Measurements from ENCODE around the gene PITPNM2. TPM values are rescaled to one million over a fixed set of nuclear protein-coding genes. Genes with fewer than 3 reads are reported as not detected.

PITPNM2 gene
- total RNA-seq, 1 donor, result 11.8 TPM

DNA sequence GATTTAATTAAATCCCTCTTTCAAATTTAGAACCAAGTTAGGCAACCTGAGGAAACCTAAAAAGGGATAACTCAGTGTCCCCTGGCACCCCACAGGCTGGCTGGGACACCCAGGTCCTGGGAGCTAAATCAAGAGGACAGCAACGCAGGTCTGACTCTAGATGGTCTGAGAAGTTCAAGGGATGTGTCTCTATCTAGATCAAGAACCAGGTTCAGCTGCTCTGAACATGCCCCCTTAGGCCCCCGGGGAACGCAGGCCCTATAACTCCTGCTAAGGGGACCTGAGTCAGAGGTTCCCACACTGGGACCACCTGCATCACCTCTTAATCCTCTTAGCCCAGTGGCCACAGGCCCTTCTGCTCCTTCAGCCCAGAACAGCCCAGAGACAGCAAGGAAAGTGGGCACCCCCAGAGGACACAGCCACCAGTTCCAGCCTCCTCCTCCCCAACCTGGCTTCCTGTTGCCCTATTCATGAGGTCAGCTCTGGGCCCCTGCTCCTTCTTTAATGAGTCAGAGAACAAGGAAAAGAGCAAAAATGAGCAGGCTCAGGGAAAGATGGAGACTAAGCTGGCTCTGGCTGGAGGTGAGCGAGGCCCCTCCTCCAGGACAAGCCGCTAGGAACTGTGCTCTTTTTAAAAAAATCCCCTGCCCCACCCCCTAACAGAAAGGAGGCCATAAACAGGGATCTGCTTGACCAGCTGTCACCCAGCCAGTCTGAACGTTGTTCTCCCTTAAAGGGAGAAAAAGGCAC, 10.8 kb downstream of the PITPNM2 start:
- Histone ChIP-seq H3K4me1 (ENCODE audit: insufficient read depth, low read length) (peaks cover 20% of the 10 kb centered on the region), H3K27me3 (ENCODE audit: insufficient read depth, low read length) (no peaks in the 10 kb centered on the region), H3K9me3 (ENCODE audit: low read depth, low read length) (no peaks in the 10 kb centered on the region), H3K4me3 (ENCODE audit: low read length) (no peak overlapping the region)

DNA sequence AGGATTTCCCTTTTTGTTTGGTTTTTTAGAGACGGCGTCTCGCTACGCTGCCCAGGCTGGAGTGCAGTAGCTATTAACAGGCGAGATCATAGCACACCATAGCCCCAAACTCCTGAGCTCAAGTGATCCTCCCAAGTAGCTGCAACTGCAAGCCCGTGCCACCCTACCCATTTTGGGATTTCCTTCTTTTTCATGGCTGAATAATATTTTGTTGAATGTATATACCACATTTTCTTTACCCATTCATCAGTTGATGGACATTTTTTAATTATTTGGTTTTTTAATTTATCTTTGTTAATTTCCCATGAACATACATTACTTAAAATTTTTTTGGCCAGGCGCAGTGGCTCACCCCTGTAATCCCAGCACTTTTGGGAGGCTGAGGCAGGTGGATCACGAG, 15.2 kb downstream of the PITPNM2 start:
- Histone ChIP-seq H3K27me3 (ENCODE audit: insufficient read depth, low read length) (no peaks in the 10 kb centered on the region), H3K4me1 (ENCODE audit: insufficient read depth, low read length) (peaks cover 24% of the 10 kb centered on the region), H3K9me3 (ENCODE audit: low read depth, low read length) (no peaks in the 10 kb centered on the region), H3K4me3 (ENCODE audit: low read length) (no peak overlapping the region)

DNA sequence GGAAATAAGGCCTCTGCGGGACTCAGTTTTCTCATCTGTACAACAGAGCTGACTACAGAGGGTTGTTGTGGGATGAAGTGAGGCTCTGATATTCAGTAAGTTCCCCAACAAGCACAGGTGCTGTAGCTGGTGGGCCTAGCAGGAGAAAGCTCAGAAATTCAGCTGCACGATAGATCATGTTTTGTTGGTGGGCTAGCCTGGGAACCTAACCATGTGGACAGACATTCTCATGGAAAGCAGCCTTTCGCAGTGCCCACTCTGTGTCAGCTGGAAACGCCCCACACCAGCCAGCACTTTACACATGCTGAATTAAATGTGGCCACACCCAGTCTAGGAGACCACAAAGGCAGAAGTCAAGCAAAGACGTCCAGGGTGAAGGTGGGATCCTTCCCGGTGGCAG, 16.1 kb downstream of the PITPNM2 start:
- H3K4me1 ChIP-seq (ENCODE audit: insufficient read depth, low read length), result peaks cover 17% of the 10 kb centered on the region
- H3K4me3 ChIP-seq (ENCODE audit: low read length), result no peak overlapping the region
- no peaks in the 10 kb centered on the region for H3K27me3 ChIP-seq (ENCODE audit: insufficient read depth, low read length)
- no peaks in the 10 kb centered on the region for H3K9me3 ChIP-seq (ENCODE audit: low read depth, low read length)

DNA sequence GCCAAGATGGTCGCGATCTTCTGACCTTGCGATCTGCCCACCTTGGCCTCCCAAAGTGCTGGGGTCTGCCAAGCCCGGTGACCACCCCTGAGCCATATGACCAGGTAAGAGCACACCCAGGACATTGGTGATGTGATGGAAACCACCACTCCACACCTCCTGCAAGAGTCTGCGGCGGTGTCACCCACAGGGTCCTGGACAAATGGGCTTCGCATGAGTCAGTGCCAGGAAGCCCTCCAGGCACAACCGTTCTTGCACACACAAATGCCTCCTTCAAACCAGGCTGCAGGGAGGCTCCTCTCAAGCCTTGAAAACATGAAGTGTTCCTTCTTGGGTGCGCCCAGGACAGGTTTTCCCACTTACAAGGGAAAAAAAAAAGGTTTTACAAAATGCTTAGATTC, 16.6 kb downstream of the PITPNM2 start:
- Histone ChIP-seq H3K4me1 (ENCODE audit: insufficient read depth, low read length) (peaks cover 17% of the 10 kb centered on the region), H3K27me3 (ENCODE audit: insufficient read depth, low read length) (no peaks in the 10 kb centered on the region), H3K4me3 (ENCODE audit: low read length) (no peak overlapping the region), H3K9me3 (ENCODE audit: low read depth, low read length) (no peaks in the 10 kb centered on the region)

DNA sequence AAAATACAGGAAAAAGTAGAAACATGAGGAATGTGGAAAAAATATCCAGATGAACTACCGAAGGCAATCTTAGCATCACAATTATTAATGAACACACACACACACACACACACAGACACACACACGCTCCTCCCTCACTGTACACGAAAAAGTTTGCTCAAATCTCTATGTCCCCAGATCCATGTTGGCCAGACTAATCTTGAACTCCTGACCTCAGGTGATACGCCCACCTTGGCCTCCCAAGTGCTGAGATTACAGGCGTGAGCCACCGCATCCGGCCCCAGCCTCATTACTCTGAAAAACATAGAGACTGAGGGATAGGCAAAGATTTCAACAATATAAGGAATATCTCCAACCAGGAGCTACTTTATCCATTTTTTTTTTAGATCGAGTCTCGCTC, 17.2 kb downstream of the PITPNM2 start:
- Histone ChIP-seq H3K4me3 (ENCODE audit: low read length) (no peak overlapping the region), H3K4me1 (ENCODE audit: insufficient read depth, low read length) (peaks cover 17% of the 10 kb centered on the region), H3K27me3 (ENCODE audit: insufficient read depth, low read length) (no peaks in the 10 kb centered on the region), H3K9me3 (ENCODE audit: low read depth, low read length) (no peaks in the 10 kb centered on the region)

DNA sequence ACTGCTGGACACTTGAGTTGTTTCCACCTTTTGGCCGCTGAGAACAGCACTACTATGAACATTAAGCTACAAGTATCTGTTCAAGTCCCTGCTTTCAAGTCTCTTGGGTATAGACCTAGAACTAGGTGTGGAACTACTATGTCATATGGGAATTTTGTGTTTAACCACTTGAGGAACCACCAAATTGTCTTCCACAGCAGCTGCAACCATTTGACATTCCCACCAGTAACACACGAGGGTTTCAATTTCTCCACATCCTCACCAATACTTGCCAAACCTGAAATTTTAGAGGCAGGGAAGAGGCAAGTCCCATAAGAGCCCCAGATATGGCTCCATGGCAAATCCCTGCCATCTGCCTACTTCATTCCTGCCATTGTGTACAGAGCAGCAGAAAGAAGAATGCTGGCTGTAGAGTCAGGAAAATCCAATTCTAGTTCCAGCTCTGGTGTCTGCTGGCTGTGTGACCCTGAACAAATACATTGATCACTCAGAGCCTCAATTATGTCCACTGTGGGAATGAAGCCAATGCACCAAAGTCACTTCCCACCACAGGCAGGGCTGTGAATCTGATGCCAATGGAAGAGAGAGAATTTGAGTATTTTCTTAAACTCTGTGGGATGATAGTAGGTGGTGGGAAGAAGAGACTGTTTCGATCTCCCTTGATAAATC, 17.8 kb downstream of the PITPNM2 start:
- Histone ChIP-seq H3K27me3 (ENCODE audit: insufficient read depth, low read length) (no peaks in the 10 kb centered on the region), H3K9me3 (ENCODE audit: low read depth, low read length) (no peaks in the 10 kb centered on the region), H3K4me3 (ENCODE audit: low read length) (no peak overlapping the region), H3K4me1 (ENCODE audit: insufficient read depth, low read length) (peaks cover 17% of the 10 kb centered on the region)

DNA sequence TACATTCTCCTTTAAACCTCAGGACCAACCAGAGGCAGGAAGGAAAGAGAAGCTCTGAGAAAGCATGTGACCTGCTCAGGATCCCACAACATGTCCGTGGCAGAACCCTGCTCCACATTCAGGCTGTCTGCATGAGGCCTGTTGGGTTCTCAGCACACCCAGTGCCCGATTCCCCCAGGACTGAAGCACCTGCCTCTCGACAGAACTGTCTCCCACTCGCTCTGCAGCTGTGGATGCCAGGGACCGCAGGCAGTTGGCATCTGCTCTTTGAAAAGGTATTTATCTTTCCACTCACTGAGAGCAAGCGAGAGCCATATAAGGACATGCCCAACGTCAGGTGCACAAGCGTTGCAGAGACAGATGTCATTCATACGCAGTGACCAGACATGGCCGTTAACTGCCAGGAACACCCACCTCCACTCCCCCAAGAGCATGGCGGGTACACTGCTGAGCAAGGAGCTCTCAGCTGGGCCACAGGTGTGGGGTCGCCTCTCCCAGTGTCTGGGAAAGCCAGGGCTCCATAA, 18.9 kb downstream of the PITPNM2 start:
- no peak overlapping the region for H3K4me3 ChIP-seq (ENCODE audit: low read length)
- H3K27me3 ChIP-seq (ENCODE audit: insufficient read depth, low read length), result no peaks in the 10 kb centered on the region
- H3K9me3 ChIP-seq (ENCODE audit: low read depth, low read length), result no peaks in the 10 kb centered on the region
- H3K4me1 ChIP-seq (ENCODE audit: insufficient read depth, low read length), result peaks cover 19% of the 10 kb centered on the region

DNA sequence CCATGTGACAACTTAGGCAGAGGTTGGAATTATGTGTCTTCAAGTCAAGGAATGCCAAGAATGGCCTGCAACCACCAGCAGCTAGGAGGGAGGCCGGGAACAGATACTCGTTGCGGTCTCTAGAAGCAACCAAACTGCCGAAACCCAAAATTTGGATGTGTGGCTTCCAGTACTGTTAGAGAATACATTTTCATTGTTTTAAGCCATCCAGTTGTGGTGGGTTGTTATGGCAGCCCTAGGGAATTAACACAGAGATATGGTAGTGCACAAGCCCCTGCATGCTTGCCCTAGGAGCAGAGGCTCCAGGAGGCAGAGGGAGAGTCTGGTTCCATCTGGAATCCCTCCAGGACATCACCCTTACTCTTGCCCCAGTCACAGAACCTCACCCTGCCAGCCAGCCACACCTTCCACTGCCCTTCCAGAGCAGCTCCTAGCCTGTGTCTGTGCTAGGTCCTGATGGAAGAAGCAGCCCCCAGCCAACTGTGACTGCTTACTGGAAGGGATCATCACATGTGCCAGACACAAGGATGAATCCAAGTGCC, 19.5 kb downstream of the PITPNM2 start:
- Histone ChIP-seq H3K9me3 (ENCODE audit: low read depth, low read length) (no peaks in the 10 kb centered on the region), H3K4me1 (ENCODE audit: insufficient read depth, low read length) (peaks cover 24% of the 10 kb centered on the region), H3K4me3 (ENCODE audit: low read length) (no peak overlapping the region)

DNA sequence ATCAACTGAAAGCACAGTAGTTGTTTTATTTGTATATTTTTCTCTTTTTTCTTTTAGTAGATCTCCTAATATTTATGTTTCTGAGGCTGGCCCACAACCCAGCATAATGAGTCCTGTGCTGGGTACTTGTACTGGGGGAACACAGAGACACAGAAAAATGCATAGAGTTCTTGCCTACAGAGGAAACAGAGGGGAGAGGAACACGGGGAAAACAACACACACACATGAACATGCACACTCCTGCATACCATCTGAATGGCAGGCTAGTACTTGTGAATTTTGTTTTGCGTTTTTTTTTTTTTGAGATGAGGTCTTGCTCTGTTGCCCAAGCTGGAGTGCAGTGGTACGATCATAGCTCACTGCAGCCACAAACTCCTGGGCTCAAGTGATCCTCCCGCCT, 21.3 kb downstream of the PITPNM2 start:
- no peaks in the 10 kb centered on the region for H3K9me3 ChIP-seq (ENCODE audit: low read depth, low read length)

More for the DNA sequence above, 19.5 kb downstream of the PITPNM2 start:
- H3K27me3 ChIP-seq (ENCODE audit: insufficient read depth, low read length), result no peaks in the 10 kb centered on the region

DNA sequence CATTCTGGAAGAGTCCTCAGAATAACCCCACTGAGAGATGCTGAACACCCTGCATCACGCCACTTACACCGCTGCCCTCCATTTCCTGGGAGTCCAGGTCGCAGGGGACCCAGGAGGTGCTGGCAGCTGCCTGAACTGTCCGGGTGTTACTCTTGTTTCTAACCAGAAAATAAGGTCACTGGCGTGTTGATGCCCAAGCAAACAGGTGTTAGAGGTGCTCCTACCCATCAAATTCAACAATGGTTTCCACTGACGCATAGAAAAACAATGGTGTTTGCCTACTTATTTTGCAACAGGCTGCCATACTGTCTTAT, 23.8 kb downstream of the PITPNM2 start:
- Histone ChIP-seq H3K4me1 (ENCODE audit: insufficient read depth, low read length) (peaks cover 31% of the 10 kb centered on the region), H3K27me3 (ENCODE audit: insufficient read depth, low read length) (no peaks in the 10 kb centered on the region), H3K4me3 (ENCODE audit: low read length) (no peak overlapping the region), H3K9me3 (ENCODE audit: low read depth, low read length) (no peaks in the 10 kb centered on the region)

More for the DNA sequence above, 21.3 kb downstream of the PITPNM2 start:
- H3K27me3 ChIP-seq (ENCODE audit: insufficient read depth, low read length), result no peaks in the 10 kb centered on the region
- no peak overlapping the region for H3K4me3 ChIP-seq (ENCODE audit: low read length)
- H3K4me1 ChIP-seq (ENCODE audit: insufficient read depth, low read length), result peaks cover 22% of the 10 kb centered on the region

DNA sequence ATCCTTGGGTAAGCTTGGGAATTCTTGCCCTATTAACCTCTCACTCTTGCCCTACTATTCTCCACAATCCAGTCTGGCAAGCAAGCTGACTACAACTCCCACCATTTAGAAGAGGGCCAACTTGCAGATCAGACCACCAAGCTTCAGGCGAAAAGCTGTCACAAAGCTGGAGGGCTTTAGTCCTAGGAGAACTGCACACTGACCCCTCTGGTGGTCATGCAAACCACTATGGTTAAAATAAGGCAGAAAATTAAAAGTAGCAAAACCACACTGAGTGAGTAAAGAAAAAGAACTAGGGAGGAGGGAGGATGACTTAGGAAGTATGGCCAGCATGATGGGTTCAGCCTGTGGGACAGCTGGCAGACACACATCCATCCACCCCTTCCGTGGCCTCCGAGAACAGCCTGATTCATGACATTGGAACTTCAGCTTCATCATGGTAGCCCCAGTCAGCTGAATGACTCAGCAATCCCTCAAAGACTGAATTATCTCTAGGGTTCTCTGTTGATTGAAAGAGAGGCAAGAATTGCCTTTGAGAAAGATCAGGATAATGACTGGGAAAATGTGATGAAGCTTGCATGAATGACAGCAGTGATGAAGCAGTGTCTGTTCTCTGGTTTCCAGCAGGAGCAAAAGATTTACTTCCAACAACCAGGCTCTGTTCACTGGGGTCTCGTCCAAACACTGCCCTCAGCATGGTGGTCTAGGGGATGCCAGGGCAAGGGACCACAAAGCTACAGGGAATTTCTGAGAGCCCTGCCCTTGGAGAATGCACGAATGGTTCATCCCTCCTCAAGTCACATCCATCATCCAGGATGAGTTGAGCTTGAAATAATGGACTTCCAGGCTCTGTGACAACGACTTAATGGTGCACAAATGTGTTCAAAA, 24.4 kb downstream of the PITPNM2 start:
- Histone ChIP-seq H3K4me1 (ENCODE audit: insufficient read depth, low read length) (peaks cover 29% of the 10 kb centered on the region), H3K4me3 (ENCODE audit: low read length) (no peak overlapping the region), H3K27me3 (ENCODE audit: insufficient read depth, low read length) (no peaks in the 10 kb centered on the region), H3K9me3 (ENCODE audit: low read depth, low read length) (no peaks in the 10 kb centered on the region)

DNA sequence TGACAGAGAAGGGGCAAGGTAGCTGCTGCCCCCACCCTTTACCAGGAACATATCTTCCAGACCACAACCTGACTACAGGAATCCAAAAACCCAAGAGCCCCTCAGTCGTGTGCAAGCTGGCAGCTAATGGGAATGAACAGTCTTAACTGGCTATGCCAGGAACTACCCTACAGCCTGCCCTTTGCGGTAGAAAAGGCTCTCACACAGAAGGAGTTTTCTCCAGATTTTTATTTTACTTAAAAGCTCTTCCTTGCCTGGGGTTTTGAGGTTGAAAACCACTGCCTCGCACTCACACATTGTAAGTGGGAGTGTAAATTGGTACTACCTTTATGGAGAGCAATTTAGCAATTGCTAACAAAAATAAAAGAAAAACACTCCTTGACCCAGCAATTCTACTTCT, 28.3 kb downstream of the PITPNM2 start:
- Histone ChIP-seq H3K9me3 (ENCODE audit: low read depth, low read length) (no peaks in the 10 kb centered on the region), H3K4me3 (ENCODE audit: low read length) (no peak overlapping the region), H3K4me1 (ENCODE audit: insufficient read depth, low read length) (peaks cover 42% of the 10 kb centered on the region), H3K27me3 (ENCODE audit: insufficient read depth, low read length) (no peaks in the 10 kb centered on the region)

DNA sequence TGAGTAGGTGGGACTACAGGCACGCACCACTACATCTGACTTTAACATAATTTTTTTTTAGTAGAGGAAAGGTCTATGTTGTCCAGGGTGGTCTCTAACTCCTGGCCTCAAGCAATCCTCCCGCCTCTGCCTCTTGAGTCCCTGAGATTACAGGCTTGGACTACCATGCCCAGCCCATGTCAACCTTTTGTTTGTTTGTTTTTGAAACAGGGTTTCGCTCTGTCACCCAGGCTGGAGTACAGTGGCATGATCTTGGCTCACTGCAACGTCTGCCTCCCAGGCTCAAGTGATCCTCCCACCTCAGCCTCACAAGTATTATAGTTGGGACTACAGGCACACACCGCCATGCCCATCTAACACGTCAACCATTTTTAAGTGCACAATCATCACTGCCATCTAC, 29.2 kb downstream of the PITPNM2 start:
- peaks cover 37% of the 10 kb centered on the region for H3K4me1 ChIP-seq (ENCODE audit: insufficient read depth, low read length)
- H3K9me3 ChIP-seq (ENCODE audit: low read depth, low read length), result no peaks in the 10 kb centered on the region
- no peaks in the 10 kb centered on the region for H3K27me3 ChIP-seq (ENCODE audit: insufficient read depth, low read length)
- no peak overlapping the region for H3K4me3 ChIP-seq (ENCODE audit: low read length)

DNA sequence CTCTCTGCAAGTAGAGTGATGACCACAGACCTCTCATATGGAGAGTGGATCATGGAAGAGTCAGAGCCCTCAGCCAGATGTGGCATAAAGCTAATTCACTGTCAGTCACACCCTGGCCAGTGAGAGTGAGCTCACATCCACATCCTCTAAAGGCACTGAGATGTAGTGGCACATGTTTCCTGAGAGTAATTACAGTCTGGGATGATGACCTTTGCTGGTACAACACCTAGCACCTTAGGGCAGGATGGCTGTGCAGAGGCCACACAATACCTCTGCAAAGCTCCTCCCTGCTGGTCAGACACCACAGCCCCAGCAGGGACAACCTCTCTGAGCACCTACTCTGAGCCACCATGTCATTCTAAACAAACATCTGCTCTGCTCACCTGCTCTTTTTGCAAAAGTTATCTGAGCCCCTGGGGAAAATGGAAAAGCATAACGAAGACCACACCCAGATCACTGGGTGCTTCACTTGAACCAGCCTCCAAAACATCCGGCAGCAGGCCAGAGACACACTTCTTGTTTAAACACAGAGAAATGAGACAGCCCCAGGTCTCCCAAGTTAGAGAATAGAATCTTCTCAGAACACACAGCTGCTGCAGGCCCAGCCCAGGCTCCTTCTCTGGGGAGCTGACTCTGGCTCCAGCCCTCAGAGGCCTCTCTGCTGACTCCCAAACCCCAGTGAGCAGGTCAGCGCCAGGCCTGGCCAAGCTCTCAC, 30.3 kb downstream of the PITPNM2 start:
- no peaks in the 10 kb centered on the region for H3K9me3 ChIP-seq (ENCODE audit: low read depth, low read length)
- peaks cover 41% of the 10 kb centered on the region for H3K4me1 ChIP-seq (ENCODE audit: insufficient read depth, low read length)
- H3K4me3 ChIP-seq (ENCODE audit: low read length), result no peak overlapping the region
- H3K27me3 ChIP-seq (ENCODE audit: insufficient read depth, low read length), result no peaks in the 10 kb centered on the region
